CD4-positive, alpha-beta T cell (primary cell): ENCODE data around the gene SKOR1. TPM values are rescaled to one million over a fixed set of nuclear protein-coding genes. Genes with fewer than 3 reads are reported as not detected.

Experiments used
- ATAC-seq: fragments of 200-7000 bp; cut with Tn5 transposase; one replicate; pipeline ENCODE4 v1.10.0; 2022; ENCODE audit warnings: mild to moderate bottlenecking; ENCODE audit not compliant: poor library complexity
- CTCF ChIA-PET: fragments of 350-600 bp; sonication (Branson Sonifier 250); formaldehyde crosslinking; loops from one replicate; lab custom pipeline; 2021; ENCODE audit warnings: antibody characterized with exemption, inconsistent platforms; lab: Charles Lee
- POLR2A ChIA-PET: fragments of 350-600 bp; sonication (Branson Sonifier 250); formaldehyde crosslinking; loops from one replicate; lab custom pipeline; 2021; ENCODE audit warnings: antibody characterized with exemption, inconsistent platforms; lab: Charles Lee
- DNase-seq, 14 experiments: peaks; one replicate each; pipeline ENCODE4 v3.0.0-alpha.2; 2013 to 2020; ENCODE audit warnings: mixed read lengths in 2 of 14
- H3K27ac ChIP-seq, 2 donors: one replicate each; pipeline versions ENCODE4 v1.5.1 to v1.7.0; 2013; ENCODE audit warnings: low read length in 2 of 2, low read depth in 1 of 2, mild to moderate bottlenecking in 1 of 2
- H3K27me3 ChIP-seq, 2 experiments: 1 replicate in 1 of 2; 2 replicates in 1 of 2; pipeline versions ENCODE4 v1.6.1 to v1.7.0; 2013; ENCODE audit warnings: low read length in 2 of 2, control low read depth in 1 of 2, mild to moderate bottlenecking in 1 of 2, moderate library complexity in 1 of 2; ENCODE audit not compliant: insufficient read depth in 2 of 2, control insufficient read depth in 1 of 2
- H3K36me3 ChIP-seq: one replicate; pipeline ENCODE4 v1.6.1; 2013; ENCODE audit warnings: low read length, control low read depth; ENCODE audit not compliant: insufficient read depth
- H3K4me1 ChIP-seq: one replicate; pipeline ENCODE4 v1.6.1; 2013; ENCODE audit warnings: low read length, control low read depth; ENCODE audit not compliant: insufficient read depth
- H3K4me3 ChIP-seq: one replicate; pipeline ENCODE4 v1.5.1; 2013; ENCODE audit warnings: mild to moderate bottlenecking, low read length, moderate library complexity
- H3K9me3 ChIP-seq, 2 experiments: 1 replicate in 1 of 2; 2 replicates in 1 of 2; pipeline versions ENCODE4 v1.6.1 to v1.7.0; 2013; ENCODE audit warnings: low read length in 2 of 2, mild to moderate bottlenecking in 2 of 2, control low read depth in 1 of 2, moderate library complexity in 1 of 2; ENCODE audit not compliant: control insufficient read depth in 1 of 2, insufficient read depth in 1 of 2
- H3K27ac Mint-ChIP-seq: one replicate; pipeline ENCODE4 v1.8.0; 2020; ENCODE audit warnings: mixed read lengths
- H3K27me3 Mint-ChIP-seq: one replicate; pipeline ENCODE4 v1.8.0; 2021; ENCODE audit warnings: mixed read lengths
- H3K36me3 Mint-ChIP-seq: one replicate; pipeline ENCODE4 v1.8.0; 2021; ENCODE audit warnings: low read depth, mixed read lengths
- H3K4me1 Mint-ChIP-seq: one replicate; pipeline ENCODE4 v1.8.0; 2021; ENCODE audit warnings: low read depth, mixed read lengths
- H3K4me3 Mint-ChIP-seq: one replicate; pipeline ENCODE4 v1.8.0; 2020; ENCODE audit warnings: mild to moderate bottlenecking, mixed read lengths
- H3K9me3 Mint-ChIP-seq: one replicate; pipeline ENCODE4 v1.8.0; 2020; ENCODE audit warnings: mixed read lengths
- CTCF ChIP-seq: fragments of 200-600 bp; IDR thresholded peaks from one replicate; pipeline ENCODE4 v1.8.0; 2022; ENCODE audit warnings: antibody characterized with exemption, mild to moderate bottlenecking
- intact Hi-C, 2 experiments: fragments of 100-400 bp; cut with DNase I in 1 of 2; cut with micrococcal nuclease in 1 of 2; formaldehyde crosslinking; loops; one replicate each; pipeline versions ENCODE4 v1.15.1 to v1.9.0; 2023 to 2025; cut with DNase I, micrococcal nuclease
- total RNA-seq, 174 experiments: library from RNA in 2 of 174; stranded (reverse) in 2 of 174; gene quantifications; one replicate each; pipeline ENCODE4 v1.2.3 and lab custom pipeline; 2021 to 2026

SKOR1 gene
- total RNA-seq, 2 experiments from 2014 or later: 1.8 to 2.2 TPM

- intact Hi-C loops: no loop called here
- H3K9me3 ChIP-seq: peaks cover 0 to 15% of the 10 kb centered on the region in 2 experiments
- H3K4me3 ChIP-seq: no peak overlapping the region
- no peak overlapping the region for H3K4me3 Mint-ChIP-seq
- no peaks in the 10 kb centered on the region for H3K4me1 ChIP-seq
- H3K4me1 Mint-ChIP-seq: no peaks in the 10 kb centered on the region
- no peaks in the 10 kb centered on the region for H3K27me3 ChIP-seq
- ATAC-seq (no peak), DNase-seq (no peak)
- H3K36me3 ChIP-seq: peaks cover 2% of the 10 kb centered on the region
- no peak for TF ChIP-seq CTCF
- ChIA-PET CTCF (no interaction called here), POLR2A (no interaction called here)
- no peaks in the 10 kb centered on the region for H3K9me3 Mint-ChIP-seq
- H3K27ac Mint-ChIP-seq: no peak overlapping the region
- H3K27ac ChIP-seq: no peak overlapping the region
- peaks cover 23% of the 10 kb centered on the region for H3K36me3 Mint-ChIP-seq
- peaks cover 4% of the 10 kb centered on the region for H3K27me3 Mint-ChIP-seq
Measured at GRCh38 chr15:67809866-67810265, 15.4 kb upstream of the SKOR1 start.

- intact Hi-C loops: no loop called here
- no peaks in the 10 kb centered on the region for H3K36me3 ChIP-seq
Measured at GRCh38 chr15:67812241-67812644, 13.1 kb upstream of the SKOR1 start.

DNA sequence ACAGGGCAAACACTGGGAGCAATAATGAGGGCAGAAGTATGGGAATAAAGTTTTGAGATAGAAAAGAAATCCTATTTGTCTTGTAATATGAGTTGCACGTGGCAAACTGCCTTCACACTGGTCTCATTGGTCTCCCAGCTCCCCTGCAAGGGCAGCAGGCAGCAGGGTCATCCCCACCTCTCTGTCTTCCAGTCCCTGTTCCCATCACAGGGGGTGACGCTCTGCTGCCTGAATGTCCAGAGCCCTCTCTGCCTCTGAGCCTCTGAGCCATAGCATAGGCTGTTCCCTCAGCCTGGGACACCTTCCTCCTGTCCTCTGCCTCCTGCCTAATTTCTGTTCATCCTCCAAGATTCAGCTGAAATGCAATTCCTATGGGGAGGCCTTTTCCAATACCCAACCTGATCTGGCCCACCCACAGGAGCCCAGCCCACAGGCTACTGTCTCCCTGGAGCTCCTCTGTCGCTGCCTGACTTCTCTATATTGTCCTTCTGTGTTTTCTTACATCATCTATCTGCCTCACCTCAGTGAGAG, 12.1 kb upstream of the SKOR1 start:
- ATAC-seq: no peak
- H3K4me1 ChIP-seq: no peaks in the 10 kb centered on the region

More at GRCh38 chr15:67812241-67812644, 13.1 kb upstream of the SKOR1 start:
- POLR2A ChIA-PET: no interaction called here
- H3K4me3 ChIP-seq: no peak overlapping the region
- peaks cover 15% of the 10 kb centered on the region for H3K27me3 Mint-ChIP-seq
- no peak overlapping the region for H3K27ac ChIP-seq
- H3K9me3 ChIP-seq: peaks cover 0 to 20% of the 10 kb centered on the region in 2 experiments
- no peak for TF ChIP-seq CTCF
- peaks cover 19% of the 10 kb centered on the region for H3K36me3 Mint-ChIP-seq
- ATAC-seq (no peak), DNase-seq (no peak)
- CTCF ChIA-PET: no interaction called here
- H3K27me3 ChIP-seq: peaks cover 0 to 4% of the 10 kb centered on the region in 2 experiments
- H3K9me3 Mint-ChIP-seq: no peaks in the 10 kb centered on the region
- H3K4me1 Mint-ChIP-seq: no peaks in the 10 kb centered on the region
- no peak overlapping the region for H3K4me3 Mint-ChIP-seq
- no peak overlapping the region for H3K27ac Mint-ChIP-seq
- no peaks in the 10 kb centered on the region for H3K4me1 ChIP-seq

More for the DNA sequence above, 12.1 kb upstream of the SKOR1 start:
- H3K36me3 Mint-ChIP-seq: peaks cover 13% of the 10 kb centered on the region
- peaks cover 24% of the 10 kb centered on the region for H3K27me3 Mint-ChIP-seq
- H3K4me3 Mint-ChIP-seq: no peak overlapping the region
- no peak overlapping the region for H3K27ac ChIP-seq
- no peak for TF ChIP-seq CTCF
- ChIA-PET POLR2A (no interaction called here), CTCF (no interaction called here)
- no peaks in the 10 kb centered on the region for H3K4me1 Mint-ChIP-seq
- no peaks in the 10 kb centered on the region for H3K36me3 ChIP-seq
- intact Hi-C loops: no loop called here
- H3K27me3 ChIP-seq: peaks cover 3 to 8% of the 10 kb centered on the region in 2 experiments
- DNase-seq: no peak
- no peaks in the 10 kb centered on the region for H3K9me3 Mint-ChIP-seq
- H3K4me3 ChIP-seq: no peak overlapping the region
- H3K9me3 ChIP-seq: peaks cover 0 to 20% of the 10 kb centered on the region in 2 experiments
- no peak overlapping the region for H3K27ac Mint-ChIP-seq
